ENCODE measurements around the gene KIAA1958.

GRCh38 chr9:112659906-112660305, 173.3 kb downstream of the KIAA1958 start:
- TF ChIP-seq POLR2AphosphoS5 (IDR thresholded peaks at IDR 0.05) (no peak), CTCF (IDR thresholded peaks at IDR 0.05 in 8 of 11, conservative IDR thresholded peaks at IDR 0.05 in 3 of 11) (no peak), POLR2A (IDR thresholded peaks at IDR 0.05) (no peak)
